AG09319 (cell line): ENCODE measurements around the gene CTIF.

Source experiments
- DNase-seq: peaks from one replicate; pipeline ENCODE4 v3.0.0-alpha.2; 2010; ENCODE audit warnings: low read depth; ENCODE audit errors: extremely low read depth
- CTCF ChIP-seq: IDR thresholded peaks from 2 replicates; pipeline ENCODE4 v1.5.1; 2011; ENCODE audit warnings: low read depth, mild to moderate bottlenecking, inconsistent platforms, low read length, moderate library complexity

CTIF gene

GRCh38 chr18:48687346-48688042 is 148.7 kb downstream of the CTIF start:
- TF ChIP-seq CTCF, result no peak
- DNase-seq, result no peak

DNA sequence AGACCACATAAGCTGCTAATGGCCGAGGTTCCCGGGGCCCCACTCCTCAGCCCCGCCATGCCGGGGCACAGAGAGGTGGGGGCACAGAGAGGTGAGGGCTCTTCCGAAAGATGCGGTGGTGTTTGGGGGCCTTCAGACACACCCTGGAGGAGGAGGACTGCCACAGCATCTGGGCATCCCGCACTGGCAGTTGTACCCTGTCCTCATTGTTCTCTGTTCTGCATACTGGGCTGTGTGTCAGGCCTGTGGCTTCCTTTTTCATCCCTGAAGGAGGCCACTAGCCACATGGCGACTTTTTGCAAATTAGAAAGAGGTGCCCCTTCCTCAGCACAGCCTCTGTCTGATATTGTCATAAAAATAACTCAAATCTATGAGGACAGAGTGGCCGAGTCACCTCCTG is 150.1 kb downstream of the CTIF start:
- no peak for TF ChIP-seq CTCF
- no peak for DNase-seq

DNA sequence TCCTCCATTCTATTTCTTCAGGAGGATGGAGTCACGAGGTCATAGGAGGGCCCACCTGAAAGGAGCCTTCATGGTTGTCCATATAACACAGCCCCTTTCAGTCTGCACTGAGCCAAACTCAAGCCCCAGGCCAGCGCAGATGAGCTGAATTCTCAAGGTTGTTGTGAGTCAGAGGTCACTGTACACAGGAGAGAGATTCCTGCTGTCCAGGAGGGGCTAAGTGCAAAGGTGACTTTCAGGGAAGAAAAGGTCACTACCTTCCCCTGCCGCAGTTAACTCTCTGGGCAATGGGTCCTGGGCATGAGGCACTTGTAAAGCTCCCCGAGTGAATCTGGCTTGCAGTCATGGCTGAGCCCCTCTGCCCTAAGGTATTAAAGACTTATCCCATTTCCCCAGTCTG is 150.7 kb downstream of the CTIF start:
- no peak for DNase-seq
- TF ChIP-seq CTCF, result no peak

GRCh38 chr18:48690494-48690893 is 151.7 kb downstream of the CTIF start:
- DNase-seq, result no peak
- TF ChIP-seq CTCF, result no peak

- no peak for TF ChIP-seq CTCF
- DNase-seq, result no peak
These were observed 154.2 kb downstream of the CTIF start for GRCh38 chr18:48693006-48693405.

DNA sequence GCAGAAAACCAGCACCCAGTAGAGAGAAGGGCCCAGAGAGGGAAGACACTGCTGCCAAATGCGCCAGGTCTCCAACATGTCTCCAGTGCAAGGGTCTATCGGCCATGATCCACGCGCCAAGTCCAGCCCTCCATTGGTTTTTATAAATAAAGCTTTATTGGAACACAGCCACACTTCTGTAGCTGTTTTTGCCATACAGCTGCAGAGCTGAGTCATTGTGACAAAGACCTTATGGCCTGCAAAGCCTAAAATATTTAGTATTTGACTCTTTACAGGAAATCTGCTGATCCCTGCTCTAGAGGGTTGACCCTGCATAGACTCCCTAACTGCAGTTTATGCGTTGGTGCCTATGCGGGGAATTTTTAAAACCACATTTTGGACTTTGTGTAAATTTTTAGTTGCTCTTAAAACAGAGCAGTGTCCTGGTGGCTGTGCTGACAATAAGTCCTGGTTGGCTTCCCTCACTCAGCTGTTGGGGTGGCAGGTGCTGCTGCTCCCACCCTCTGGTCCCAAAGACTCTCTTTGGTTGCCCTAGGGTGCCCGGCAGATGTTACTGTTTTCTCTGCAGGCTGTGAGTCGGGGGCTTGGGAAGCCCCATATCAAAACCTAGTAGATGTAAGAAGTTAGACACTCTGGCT is 154.9 kb downstream of the CTIF start:
- DNase-seq, result no peak
- no peak for TF ChIP-seq CTCF

- no peak for DNase-seq
- no peak for TF ChIP-seq CTCF
These were observed 155.5 kb downstream of the CTIF start for GRCh38 chr18:48694295-48694694.
